Astrocyte (in vitro differentiated cells and primary cell): ENCODE measurements around the gene CNKSR3. TPM values are rescaled to one million over a fixed set of nuclear protein-coding genes. Genes with fewer than 3 reads are reported as not detected.

Experiments used
- DNase-seq: peaks from one replicate; pipeline ENCODE4 v3.0.0-alpha.2; 2010; ENCODE audit warnings: low read depth
- FAIRE-seq: peaks from 2 replicates; lab custom pipeline; 2011; peaks lifted over from hg19 to GRCh38; lab: Jason Lieb, UNC
- H2AFZ ChIP-seq: 2 replicates; pipeline ENCODE4 v1.6.0; 2012; ENCODE audit warnings: low read depth, low read length, inconsistent platforms
- H3K27ac ChIP-seq: 2 replicates; pipeline ENCODE4 v1.5.1; 2011; ENCODE audit warnings: low read depth, low read length, inconsistent platforms
- H3K27me3 ChIP-seq: 2 replicates; pipeline ENCODE4 v1.6.0; 2011; ENCODE audit warnings: low read length, inconsistent platforms; ENCODE audit not compliant: insufficient read depth
- H3K36me3 ChIP-seq: 2 replicates; pipeline ENCODE4 v1.5.1; 2011; ENCODE audit warnings: low read length, inconsistent platforms; ENCODE audit not compliant: insufficient read depth
- H3K4me1 ChIP-seq: 2 replicates; pipeline ENCODE4 v1.5.1; 2011; ENCODE audit warnings: low read length, inconsistent platforms; ENCODE audit not compliant: insufficient read depth
- H3K4me2 ChIP-seq: 2 replicates; pipeline ENCODE4 v1.6.0; 2012; ENCODE audit warnings: low read length, inconsistent platforms
- H3K4me3 ChIP-seq: 2 replicates; pipeline ENCODE4 v1.5.1; 2011; ENCODE audit warnings: low read depth, mild to moderate bottlenecking, low read length, inconsistent platforms; ENCODE audit not compliant: insufficient read depth
- H3K79me2 ChIP-seq: 2 replicates; pipeline ENCODE4 v1.6.0; 2012; ENCODE audit warnings: mild to moderate bottlenecking, low read length, inconsistent platforms; ENCODE audit not compliant: insufficient read depth
- H3K9ac ChIP-seq: 2 replicates; pipeline ENCODE4 v1.6.0; 2012; ENCODE audit warnings: mild to moderate bottlenecking, low read length, inconsistent platforms
- H3K9me3 ChIP-seq: 2 replicates; pipeline ENCODE4 v1.5.1; 2012; ENCODE audit warnings: low read depth, mild to moderate bottlenecking, low read length, inconsistent platforms; ENCODE audit not compliant: insufficient read depth
- H4K20me1 ChIP-seq: 2 replicates; pipeline ENCODE4 v1.6.0; 2012; ENCODE audit warnings: low read length, inconsistent platforms; ENCODE audit not compliant: insufficient read depth
- H3K27ac Mint-ChIP-seq: one replicate; pipeline ENCODE4 v1.8.0; 2021; ENCODE audit warnings: mild to moderate bottlenecking, mixed read lengths; ENCODE audit not compliant: unreplicated experiment
- H3K27me3 Mint-ChIP-seq: one replicate; pipeline ENCODE4 v1.8.0; 2021; ENCODE audit warnings: low read depth, mixed read lengths; ENCODE audit not compliant: unreplicated experiment
- H3K36me3 Mint-ChIP-seq: one replicate; pipeline ENCODE4 v1.8.0; 2021; ENCODE audit warnings: low read depth, mixed read lengths; ENCODE audit not compliant: unreplicated experiment
- H3K4me1 Mint-ChIP-seq: one replicate; pipeline ENCODE4 v1.8.0; 2021; ENCODE audit warnings: low read depth, mixed read lengths; ENCODE audit not compliant: unreplicated experiment
- H3K4me3 Mint-ChIP-seq: one replicate; pipeline ENCODE4 v1.8.0; 2021; ENCODE audit warnings: mild to moderate bottlenecking, moderate library complexity, mixed read lengths; ENCODE audit not compliant: unreplicated experiment
- H3K9me3 Mint-ChIP-seq: one replicate; pipeline ENCODE4 v1.8.0; 2021; ENCODE audit warnings: mild to moderate bottlenecking, mixed read lengths; ENCODE audit not compliant: unreplicated experiment
- CTCF ChIP-seq: IDR thresholded peaks from 2 replicates; pipeline ENCODE4 v1.5.1; 2011; ENCODE audit warnings: low read depth, mild to moderate bottlenecking, inconsistent platforms, low read length, moderate library complexity; ENCODE audit not compliant: insufficient read depth
- EZH2 ChIP-seq: IDR thresholded peaks from 2 replicates; pipeline ENCODE4 v1.6.1; 2012; ENCODE audit warnings: mild to moderate bottlenecking, low read length, inconsistent platforms; ENCODE audit not compliant: insufficient read depth
- total RNA-seq: library from RNA; stranded (reverse); gene quantifications from 2 replicates; pipeline ENCODE4 v1.2.1, GENCODE V29; 2021

Gene CNKSR3
- total RNA-seq, 1 donor from 2014 or later = 11.1 TPM

- FAIRE-seq (no peak), DNase-seq (no peak)
- peaks cover 5% of the 10 kb centered on the region for H3K4me1 Mint-ChIP-seq
- no peaks in the 10 kb centered on the region for H3K9me3 ChIP-seq
- TF ChIP-seq CTCF (no peak), EZH2 (no peak)
- H3K36me3 Mint-ChIP-seq = no peaks in the 10 kb centered on the region
- H3K27me3 ChIP-seq = no peaks in the 10 kb centered on the region
- H3K4me1 ChIP-seq = no peaks in the 10 kb centered on the region
- no peak overlapping the region for H3K4me2 ChIP-seq
- no peaks in the 10 kb centered on the region for H3K79me2 ChIP-seq
- no peak overlapping the region for H3K27ac ChIP-seq
- no peaks in the 10 kb centered on the region for H3K9me3 Mint-ChIP-seq
- H3K9ac ChIP-seq = no peak overlapping the region
- no peak overlapping the region for H3K27ac Mint-ChIP-seq
- H3K4me3 Mint-ChIP-seq = no peak overlapping the region
- no peaks in the 10 kb centered on the region for H3K36me3 ChIP-seq
- H3K27me3 Mint-ChIP-seq = no peaks in the 10 kb centered on the region
- H3K4me3 ChIP-seq = no peak overlapping the region
- H4K20me1 ChIP-seq = no peaks in the 10 kb centered on the region
- H2AFZ ChIP-seq = no peak overlapping the region
Observed at GRCh38 chr6:154532426-154532825, 21.9 kb upstream of the CNKSR3 start.

- H3K27ac ChIP-seq = no peak overlapping the region
- no peak for DNase-seq
- H3K79me2 ChIP-seq = no peaks in the 10 kb centered on the region
- no peaks in the 10 kb centered on the region for H3K9me3 Mint-ChIP-seq
- no peaks in the 10 kb centered on the region for H4K20me1 ChIP-seq
- H3K36me3 ChIP-seq = no peaks in the 10 kb centered on the region
- no peaks in the 10 kb centered on the region for H3K4me1 Mint-ChIP-seq
- H3K9ac ChIP-seq = no peak overlapping the region
- H3K27me3 ChIP-seq = no peaks in the 10 kb centered on the region
- no peaks in the 10 kb centered on the region for H3K36me3 Mint-ChIP-seq
- TF ChIP-seq CTCF = no peak
- TF ChIP-seq EZH2 = no peak
- no peak overlapping the region for H3K4me2 ChIP-seq
- no peaks in the 10 kb centered on the region for H3K27me3 Mint-ChIP-seq
- FAIRE-seq = no peak
- H3K4me3 Mint-ChIP-seq = no peak overlapping the region
- H2AFZ ChIP-seq = no peak overlapping the region
- H3K4me3 ChIP-seq = no peak overlapping the region
- no peak overlapping the region for H3K27ac Mint-ChIP-seq
- H3K9me3 ChIP-seq = no peaks in the 10 kb centered on the region
- no peaks in the 10 kb centered on the region for H3K4me1 ChIP-seq
Observed at GRCh38 chr6:154529957-154530356, 19.5 kb upstream of the CNKSR3 start.

- Mint-ChIP-seq H3K27me3 (no peaks in the 10 kb centered on the region), H3K4me3 (no peak overlapping the region), H3K27ac (no peak overlapping the region), H3K36me3 (no peaks in the 10 kb centered on the region), H3K4me1 (no peaks in the 10 kb centered on the region), H3K9me3 (no peaks in the 10 kb centered on the region)
- no peaks in the 10 kb centered on the region for H3K79me2 ChIP-seq
- H3K36me3 ChIP-seq = no peaks in the 10 kb centered on the region
- no peak overlapping the region for H3K27ac ChIP-seq
- H4K20me1 ChIP-seq = no peaks in the 10 kb centered on the region
- H2AFZ ChIP-seq = no peak overlapping the region
- DNase-seq (no peak), FAIRE-seq (no peak)
- no peak overlapping the region for H3K9ac ChIP-seq
- H3K4me3 ChIP-seq = no peak overlapping the region
- H3K4me2 ChIP-seq = no peak overlapping the region
- no peaks in the 10 kb centered on the region for H3K4me1 ChIP-seq
- no peaks in the 10 kb centered on the region for H3K27me3 ChIP-seq
- TF ChIP-seq EZH2 (no peak), CTCF (no peak)
- no peaks in the 10 kb centered on the region for H3K9me3 ChIP-seq
Observed at GRCh38 chr6:154528310-154528915, 17.9 kb upstream of the CNKSR3 start.
